Keratinocyte (primary cell): ENCODE measurements around the gene UBR2.

Experiments used
- CTCF ChIP-seq, 3 experiments: IDR thresholded peaks in 1 of 3; conservative IDR thresholded peaks in 1 of 3; optimal IDR thresholded peaks in 1 of 3; 2 replicates in 2 of 3; 3 replicates in 1 of 3; pipeline versions ENCODE3 to v1.5.1; 2011; ENCODE audit warnings: low read length in 3 of 3, mild to moderate bottlenecking in 3 of 3, moderate library complexity in 2 of 3, control low read depth in 1 of 3, inconsistent platforms in 1 of 3; ENCODE audit not compliant: insufficient read depth in 2 of 3; ENCODE audit errors: extremely low read depth in 1 of 3
- EZH2 ChIP-seq: IDR thresholded peaks from one replicate; pipeline ENCODE4 v1.6.1; 2012; ENCODE audit warnings: inconsistent platforms, mild to moderate bottlenecking, low read length, moderate library complexity

GRCh38 chr6:42598300-42598699 is 34.5 kb downstream of the UBR2 start:
- no peak for TF ChIP-seq EZH2
- TF ChIP-seq CTCF (optimal IDR thresholded peaks at IDR 0.05 in 1 of 3, IDR thresholded peaks at IDR 0.05 in 1 of 3, conservative IDR thresholded peaks at IDR 0.05 in 1 of 3; ENCODE audit: extremely low read depth in 1 of 3, insufficient read depth in 2 of 3, low read length in 3 of 3) = no peak
